GM21619 (cell line): ENCODE measurements around the gene KIAA1217.

Source experiments
- ATAC-seq: cut with Tn5 transposase; IDR thresholded peaks from one replicate; pipeline ENCODE4 v1.9.1; 2021; ENCODE audit not compliant: unreplicated experiment

KIAA1217 gene

GRCh38 chr10:24394461-24395190 lies 185.7 kb downstream of the KIAA1217 start:
- peak; percentile 89 for ATAC-seq

GRCh38 chr10:24396396-24396795 lies 187.5 kb downstream of the KIAA1217 start:
- ATAC-seq, result no peak

DNA sequence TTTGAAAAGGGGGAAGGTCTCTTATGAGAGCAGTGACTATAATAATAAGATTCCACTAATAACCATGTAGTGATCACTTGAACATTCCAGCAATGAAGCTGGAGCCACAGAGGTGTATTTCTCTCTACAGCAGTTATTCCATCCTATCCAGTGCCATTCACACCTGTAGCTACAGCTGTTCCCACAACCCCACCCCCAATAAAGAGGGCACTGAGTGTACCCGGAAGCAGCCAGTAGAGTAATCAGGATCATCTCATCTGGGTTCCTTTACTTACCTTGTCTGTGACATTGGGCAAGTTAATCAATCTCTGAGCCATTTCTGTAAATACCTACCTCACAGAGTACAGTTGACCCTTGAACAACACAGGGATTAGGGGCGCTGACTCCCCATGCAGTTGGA lies 188.7 kb downstream of the KIAA1217 start:
- no peak for ATAC-seq

DNA sequence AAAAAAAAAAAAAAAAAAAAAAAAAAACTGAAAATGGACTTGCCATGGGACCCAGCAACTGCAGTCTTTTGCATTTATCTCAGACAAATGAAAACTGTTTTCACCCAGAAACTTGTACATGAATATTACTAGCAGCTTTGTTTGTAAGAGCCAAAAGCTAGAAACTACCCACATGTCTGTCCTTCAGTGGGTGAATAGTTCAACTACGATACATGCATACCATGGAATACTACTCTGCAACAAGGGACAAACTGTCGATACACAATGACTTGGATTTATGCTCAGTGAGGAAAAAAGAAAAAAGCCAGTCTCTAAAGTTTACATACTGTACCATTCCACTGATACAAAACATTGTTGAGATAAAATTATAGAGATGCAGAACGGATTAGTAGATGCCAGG lies 195.6 kb downstream of the KIAA1217 start:
- no peak for ATAC-seq

- no peak for ATAC-seq
These were observed 196.7 kb downstream of the KIAA1217 start for GRCh38 chr10:24405635-24406034.

DNA sequence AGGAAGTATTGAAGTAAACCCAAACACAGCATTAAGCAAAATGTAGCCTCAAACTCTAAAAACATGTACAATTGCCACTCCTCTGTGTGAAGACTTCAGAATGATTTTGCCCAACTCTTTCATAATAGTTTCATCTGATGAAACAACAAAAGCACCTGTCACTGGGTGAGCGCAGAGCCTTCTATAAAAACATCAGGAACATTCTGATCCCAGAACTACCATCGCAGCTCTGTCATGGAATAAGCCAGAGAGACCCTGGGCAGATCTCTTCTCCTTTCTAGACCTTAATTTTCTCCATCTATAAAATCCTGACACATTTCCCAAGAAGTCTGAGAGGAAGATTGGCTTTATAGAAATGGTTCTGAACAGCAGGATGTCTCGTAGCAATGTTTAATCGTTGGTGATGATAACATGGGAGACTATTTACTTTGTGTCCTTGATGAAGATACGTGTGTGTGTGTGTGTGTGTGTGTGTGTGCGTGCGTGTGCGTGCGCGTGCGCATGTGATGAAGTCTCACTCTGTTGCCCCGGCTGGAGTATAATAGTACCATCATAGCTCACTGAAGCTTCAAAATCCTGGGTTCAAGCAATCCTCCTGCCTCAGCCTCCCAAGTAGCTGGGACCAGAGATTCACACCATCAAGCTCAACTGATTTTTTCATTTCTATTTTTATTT lies 198.0 kb downstream of the KIAA1217 start:
- ATAC-seq, result no peak

- no peak for ATAC-seq
These were observed 199.0 kb downstream of the KIAA1217 start for GRCh38 chr10:24407928-24408327.

DNA sequence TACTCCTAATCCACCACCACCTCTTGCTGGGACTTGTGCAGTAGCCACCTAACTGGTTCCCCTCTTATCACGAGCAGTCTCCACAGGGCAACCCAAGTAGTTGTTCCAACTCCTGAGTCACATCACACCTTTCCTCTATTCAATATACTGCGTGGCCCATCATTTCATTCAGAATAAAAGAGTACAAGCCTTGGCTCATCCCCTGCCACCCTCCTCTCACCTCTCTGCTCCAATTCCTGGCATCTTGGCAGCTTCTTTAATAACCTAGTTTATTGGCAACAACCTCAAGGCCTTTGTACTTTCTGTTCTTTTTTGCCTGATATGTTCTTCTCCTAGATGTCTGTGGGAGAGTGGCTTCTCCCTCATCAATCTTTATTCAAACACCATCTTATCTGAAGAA lies 199.4 kb downstream of the KIAA1217 start:
- no peak for ATAC-seq

GRCh38 chr10:24414597-24414996 lies 205.7 kb downstream of the KIAA1217 start:
- ATAC-seq, result no peak

DNA sequence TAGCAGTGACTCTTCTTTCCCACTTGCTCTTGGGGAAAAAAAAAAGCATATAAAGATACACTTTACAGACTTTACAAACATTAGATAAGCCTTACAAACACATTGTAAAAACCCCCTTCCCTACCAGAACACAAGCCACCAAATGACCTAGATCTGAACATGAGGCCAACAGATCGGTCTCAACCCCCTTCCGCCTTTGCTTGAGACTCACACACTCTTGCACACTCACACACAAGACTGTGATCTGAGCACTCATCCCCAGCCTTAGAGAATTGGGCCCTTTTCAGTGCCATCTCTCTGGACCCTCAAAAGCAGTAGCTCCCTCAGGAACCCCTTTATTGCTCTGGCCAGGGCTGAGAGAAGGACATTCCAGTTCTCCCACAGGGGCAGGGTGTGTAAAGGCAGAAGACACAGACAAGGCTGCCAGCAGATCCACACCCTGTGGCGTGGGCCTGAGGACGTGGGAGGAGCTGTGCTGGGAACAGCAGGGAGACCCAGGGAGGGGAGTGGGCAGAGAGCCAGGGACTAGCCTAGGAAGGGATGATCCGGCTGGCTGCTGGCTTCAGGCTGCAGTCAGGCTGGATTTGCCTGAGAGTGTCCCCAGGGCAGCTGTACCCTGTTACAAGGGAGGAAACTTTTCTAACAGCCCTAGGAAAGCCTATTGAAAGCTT lies 206.7 kb downstream of the KIAA1217 start:
- no peak for ATAC-seq

GRCh38 chr10:24416248-24416647 lies 207.3 kb downstream of the KIAA1217 start:
- no peak for ATAC-seq

DNA sequence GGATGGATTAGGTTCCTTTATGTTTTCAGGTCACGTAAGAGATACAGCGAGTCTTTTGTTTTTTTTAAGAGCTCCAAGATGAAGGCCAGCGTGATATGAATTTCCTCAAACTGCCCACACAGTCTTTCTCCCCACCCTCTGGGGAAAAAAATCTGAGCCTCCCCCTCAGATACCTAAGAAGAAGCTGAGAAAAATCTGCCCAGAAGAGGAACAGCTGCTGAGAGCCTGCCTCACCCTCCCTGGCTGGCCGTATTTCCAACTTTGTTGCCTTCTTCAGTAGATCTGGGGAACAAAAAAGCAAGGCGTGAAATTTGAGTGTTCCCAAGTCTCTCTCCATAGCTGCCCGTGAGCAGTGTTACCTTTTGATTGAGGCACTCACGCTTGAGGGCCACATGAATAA lies 208.1 kb downstream of the KIAA1217 start:
- ATAC-seq, result no peak

- ATAC-seq, result no peak
These were observed 209.6 kb downstream of the KIAA1217 start for GRCh38 chr10:24418532-24418931.

DNA sequence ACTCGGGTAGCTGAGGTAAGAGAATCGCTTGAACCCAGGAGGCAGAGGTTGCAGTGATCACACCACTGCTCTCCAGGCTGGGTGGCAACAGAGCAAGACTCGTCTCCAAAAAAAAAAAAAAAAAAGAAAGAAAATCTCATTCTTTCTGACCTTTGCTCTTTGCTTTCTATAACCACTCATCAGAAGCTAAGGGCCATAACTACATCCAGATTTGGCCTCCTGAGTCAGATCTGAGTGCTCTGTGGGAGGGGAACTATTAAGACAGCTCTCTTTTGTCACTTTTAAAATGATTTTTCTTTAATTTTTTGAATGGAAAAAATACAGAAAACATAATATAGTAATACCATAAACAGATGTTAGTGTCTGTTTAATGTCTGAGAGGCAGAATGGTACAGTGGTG lies 210.1 kb downstream of the KIAA1217 start:
- no peak for ATAC-seq

DNA sequence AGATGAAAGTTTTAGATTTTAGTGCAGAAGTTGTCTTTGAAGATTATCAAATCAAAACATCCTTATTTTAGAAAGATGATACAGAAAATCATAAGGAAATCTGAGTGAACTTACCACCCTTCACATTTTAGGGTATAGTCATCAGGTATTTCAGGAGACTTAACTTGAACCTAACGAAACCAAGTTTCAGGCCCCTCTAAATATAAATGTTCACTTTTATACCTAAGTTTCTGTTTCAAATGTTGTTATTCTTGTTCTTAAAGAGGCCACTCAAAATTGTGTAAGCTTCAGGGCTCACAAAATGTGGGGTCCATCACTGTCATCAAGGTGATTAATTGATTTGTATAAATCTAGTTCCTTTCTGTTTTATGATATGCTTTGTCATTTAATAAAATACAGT lies 216.2 kb downstream of the KIAA1217 start:
- peak; percentile 48 for ATAC-seq

DNA sequence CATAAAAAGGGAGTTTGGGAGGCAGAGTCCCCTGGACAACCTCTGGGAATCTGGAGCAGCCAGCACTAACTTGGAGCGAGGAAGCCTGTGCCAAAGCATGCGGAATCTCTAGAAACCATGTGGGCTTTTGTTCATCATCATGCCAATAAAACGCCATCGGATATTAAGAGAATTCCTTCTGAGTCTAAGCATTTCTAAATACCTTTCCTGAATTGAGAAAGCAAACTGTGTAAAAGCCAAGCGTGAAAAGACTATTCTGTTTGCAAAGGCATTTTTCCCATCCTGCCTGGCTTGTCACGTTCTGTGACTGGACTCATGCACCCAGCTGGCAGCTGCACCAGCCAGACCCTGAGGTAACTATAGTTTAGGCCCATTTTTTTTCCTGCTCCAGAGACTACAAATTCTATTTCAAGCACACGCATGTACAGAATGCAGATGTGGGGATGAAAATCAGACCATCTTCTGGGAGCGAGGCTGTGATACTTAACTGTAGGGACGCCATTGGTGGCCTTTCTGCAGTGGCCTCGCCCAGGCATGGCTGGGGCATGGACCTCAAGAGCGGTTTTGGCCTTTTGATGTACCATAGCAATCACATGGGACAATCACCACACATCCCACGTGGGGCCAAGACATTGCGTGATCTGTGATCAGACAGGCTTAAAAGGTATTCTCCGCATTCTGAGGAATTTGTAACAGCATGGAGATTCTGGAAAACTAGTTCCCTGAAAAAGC lies 218.9 kb downstream of the KIAA1217 start:
- no peak for ATAC-seq

GRCh38 chr10:24428410-24428782 lies 219.5 kb downstream of the KIAA1217 start:
- ATAC-seq, result no peak

DNA sequence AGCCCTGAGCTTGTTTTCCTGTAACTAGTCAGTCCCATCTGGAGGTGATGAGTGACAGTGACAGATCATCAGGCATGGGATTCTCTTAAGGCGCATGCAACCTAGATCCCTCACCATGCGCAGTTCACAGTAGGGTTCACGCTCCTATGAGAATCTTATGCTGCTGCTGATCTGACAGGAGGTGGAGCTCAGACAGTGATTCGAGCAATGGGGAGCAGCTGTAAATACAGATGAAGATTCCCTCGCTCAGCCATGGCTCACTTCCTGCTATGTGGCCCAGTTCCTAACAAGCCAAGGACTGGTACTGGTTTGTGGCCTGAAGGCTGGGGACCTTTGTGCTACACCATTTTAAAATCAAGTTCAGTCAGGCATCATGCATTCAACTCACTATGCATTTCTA lies 221.7 kb downstream of the KIAA1217 start:
- ATAC-seq, result no peak

DNA sequence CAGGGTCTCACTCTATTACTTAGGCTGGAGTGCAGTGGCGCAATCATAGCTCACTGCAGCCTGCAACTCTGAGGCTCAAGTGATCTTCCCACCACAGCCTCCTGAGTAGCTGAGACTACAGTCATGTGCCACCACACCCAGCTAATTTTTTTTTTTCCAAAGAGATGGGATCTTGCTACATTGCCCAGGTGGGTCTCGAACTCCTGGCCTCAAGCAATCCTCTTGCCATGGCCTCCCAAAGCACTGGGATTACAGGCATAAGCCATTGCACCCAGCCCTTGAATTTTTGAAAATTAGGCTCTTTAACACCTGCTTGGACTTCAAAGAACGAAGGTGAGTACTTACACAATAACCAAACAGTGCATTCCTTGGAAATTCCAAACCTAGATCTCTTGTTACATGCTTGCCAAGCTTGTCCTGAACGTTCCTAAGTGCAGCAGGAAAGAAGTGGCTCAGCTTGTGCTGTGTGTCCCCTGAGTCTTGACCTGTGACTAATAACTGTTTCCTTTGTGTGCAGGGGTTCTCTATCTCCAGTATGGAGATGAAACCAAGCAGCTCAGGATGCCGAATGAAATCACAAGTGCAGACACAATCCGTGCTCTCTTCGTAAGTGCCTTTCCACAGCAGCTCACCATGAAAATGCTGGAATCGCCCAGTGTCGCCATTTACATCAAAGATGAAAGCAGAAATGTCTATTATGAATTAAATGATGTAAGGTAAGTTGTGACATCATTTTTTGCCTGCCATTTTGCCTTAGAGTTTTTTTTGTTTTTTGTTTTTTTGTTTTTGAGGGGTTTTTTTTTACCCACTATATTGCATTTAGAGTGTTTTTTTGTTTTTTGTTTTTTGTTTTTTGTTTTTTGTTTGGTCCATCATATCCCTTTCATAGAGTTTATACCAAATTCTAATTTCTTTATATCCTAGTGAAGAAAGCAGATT lies 223.8 kb downstream of the KIAA1217 start:
- no peak for ATAC-seq

DNA sequence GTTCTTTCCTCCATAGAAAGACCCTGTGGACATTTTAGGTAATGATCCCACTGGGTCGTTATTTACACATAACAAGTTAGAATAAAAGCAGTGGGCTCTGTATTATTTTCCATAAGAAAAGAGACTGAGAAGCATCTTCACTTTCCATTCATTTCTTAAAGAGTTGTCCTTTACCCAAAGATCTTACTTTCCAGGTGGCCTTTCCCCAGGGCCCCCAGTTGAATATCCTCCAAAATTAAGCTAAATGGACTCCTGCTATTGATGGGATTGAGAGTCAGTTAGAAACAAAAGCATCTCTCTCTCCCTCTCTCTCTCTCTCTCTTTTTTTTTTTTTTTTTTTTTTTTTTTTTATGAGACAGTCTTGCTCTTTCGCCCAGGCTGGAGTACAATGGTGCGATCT lies 224.8 kb downstream of the KIAA1217 start:
- ATAC-seq, result no peak
